OCI-LY3 (cell line): ENCODE results near the gene NRG2.

ENCODE experiments used
- EZH2phosphoT487 ChIP-seq: fragments of 200-600 bp; shearing (Covaris generic); IDR thresholded peaks from 2 replicates; pipeline ENCODE4 v1.6.1; 2018; ENCODE audit warnings: antibody characterized with exemption, mixed run types, low read depth
- TF ChIP-seq, protein P1 (sequence below): fragments of 200-600, 300-600 bp; sonication (generic); IDR thresholded peaks from 2 replicates; pipeline ENCODE4 v1.5.1; 2014; ENCODE audit warnings: antibody characterized with exemption, low read length, low read depth

DNA sequence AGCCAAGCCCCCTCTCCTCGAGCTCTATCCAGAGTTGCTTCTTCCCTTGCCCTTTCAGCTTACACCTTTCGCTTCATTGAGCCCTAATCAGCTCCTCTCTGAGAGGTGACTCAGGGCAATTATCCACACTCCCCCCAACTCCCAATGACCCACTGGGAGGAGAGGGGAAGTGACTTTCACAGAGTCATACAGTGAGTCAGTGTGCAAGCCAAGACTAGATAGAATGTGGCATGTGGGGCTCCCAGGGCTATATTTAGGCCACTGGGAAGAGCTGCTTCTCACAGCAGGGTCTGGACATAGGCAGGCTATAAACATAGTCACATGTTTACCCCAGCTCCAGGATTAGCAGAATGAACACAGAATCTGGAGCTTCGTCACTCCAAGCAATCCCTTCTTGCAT lies 57.4 kb downstream of the NRG2 start:
- TF ChIP-seq, protein P1, sequence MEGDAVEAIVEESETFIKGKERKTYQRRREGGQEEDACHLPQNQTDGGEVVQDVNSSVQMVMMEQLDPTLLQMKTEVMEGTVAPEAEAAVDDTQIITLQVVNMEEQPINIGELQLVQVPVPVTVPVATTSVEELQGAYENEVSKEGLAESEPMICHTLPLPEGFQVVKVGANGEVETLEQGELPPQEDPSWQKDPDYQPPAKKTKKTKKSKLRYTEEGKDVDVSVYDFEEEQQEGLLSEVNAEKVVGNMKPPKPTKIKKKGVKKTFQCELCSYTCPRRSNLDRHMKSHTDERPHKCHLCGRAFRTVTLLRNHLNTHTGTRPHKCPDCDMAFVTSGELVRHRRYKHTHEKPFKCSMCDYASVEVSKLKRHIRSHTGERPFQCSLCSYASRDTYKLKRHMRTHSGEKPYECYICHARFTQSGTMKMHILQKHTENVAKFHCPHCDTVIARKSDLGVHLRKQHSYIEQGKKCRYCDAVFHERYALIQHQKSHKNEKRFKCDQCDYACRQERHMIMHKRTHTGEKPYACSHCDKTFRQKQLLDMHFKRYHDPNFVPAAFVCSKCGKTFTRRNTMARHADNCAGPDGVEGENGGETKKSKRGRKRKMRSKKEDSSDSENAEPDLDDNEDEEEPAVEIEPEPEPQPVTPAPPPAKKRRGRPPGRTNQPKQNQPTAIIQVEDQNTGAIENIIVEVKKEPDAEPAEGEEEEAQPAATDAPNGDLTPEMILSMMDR: no peak
- TF ChIP-seq EZH2phosphoT487: no peak
